Neuronal stem cell (in vitro differentiated cells): ENCODE measurements around the gene CLDN15.
"Not testable (repeated sequence)": the region's sequence is repeated elsewhere in the genome, so short reads cannot be mapped to it uniquely, and the experiment has no call there.

Source experiments
- DNase-seq: peaks from one replicate; pipeline ENCODE4 v3.0.0-alpha.2; 2013; ENCODE audit warnings: low spot score
- H2AFZ ChIP-seq: one replicate; pipeline ENCODE4 v1.6.1; 2013; ENCODE audit warnings: mild to moderate bottlenecking, low read length, inconsistent platforms
- H2AK5ac ChIP-seq: 2 replicates; pipeline ENCODE4 v1.6.1; 2013; ENCODE audit warnings: low read depth, mild to moderate bottlenecking, inconsistent platforms, low read length, moderate library complexity, mixed read lengths
- H2BK120ac ChIP-seq: 2 replicates; pipeline ENCODE4 v1.6.1; 2013; ENCODE audit warnings: low read depth, mild to moderate bottlenecking, inconsistent platforms, low read length, moderate library complexity, mixed read lengths
- H2BK12ac ChIP-seq: one replicate; pipeline ENCODE4 v1.6.1; 2013; ENCODE audit warnings: low read length, inconsistent platforms
- H2BK15ac ChIP-seq: 2 replicates; pipeline ENCODE4 v1.6.1; 2013; ENCODE audit warnings: mild to moderate bottlenecking, low read length, inconsistent platforms, mixed read lengths
- H2BK5ac ChIP-seq: one replicate; pipeline ENCODE4 v1.6.1; 2013; ENCODE audit warnings: inconsistent platforms, mild to moderate bottlenecking, low read length, moderate library complexity
- H3K14ac ChIP-seq: one replicate; pipeline ENCODE4 v1.6.1; 2013; ENCODE audit warnings: low read length, inconsistent platforms
- H3K18ac ChIP-seq: 2 replicates; pipeline ENCODE4 v1.6.1; 2013; ENCODE audit warnings: low read length, inconsistent platforms
- H3K23ac ChIP-seq: 2 replicates; pipeline ENCODE4 v1.6.1; 2013; ENCODE audit warnings: low read depth, mild to moderate bottlenecking, mixed read lengths, low read length, inconsistent platforms; ENCODE audit not compliant: poor library complexity
- H3K27ac ChIP-seq: replicated peaks from 3 replicates; pipeline ENCODE4 v1.5.1; 2013; ENCODE audit warnings: low read length, inconsistent platforms
- H3K27me3 ChIP-seq, 3 experiments: 2 replicates each; pipeline ENCODE4 v1.6.1; 2013; ENCODE audit warnings: low read length in 3 of 3, mild to moderate bottlenecking in 2 of 3, inconsistent platforms in 1 of 3, low read depth in 1 of 3, mixed read lengths in 1 of 3, moderate library complexity in 1 of 3; ENCODE audit not compliant: control insufficient read depth in 3 of 3, insufficient read depth in 3 of 3
- H3K36me3 ChIP-seq, 2 donors: replicated peaks in 1 of 2; 2 replicates each; pipeline ENCODE4 v1.6.1; 2013; ENCODE audit warnings: low read length in 2 of 2; ENCODE audit not compliant: control insufficient read depth in 2 of 2, insufficient read depth in 2 of 2
- H3K4ac ChIP-seq: 2 replicates; pipeline ENCODE4 v1.6.1; 2013; ENCODE audit warnings: inconsistent platforms, mild to moderate bottlenecking, low read length, moderate library complexity
- H3K4me1 ChIP-seq, 2 donors: 1 replicate in 1 of 2; 2 replicates in 1 of 2; pipeline ENCODE4 v1.6.1; 2013; ENCODE audit warnings: low read length in 2 of 2, low read depth in 1 of 2; ENCODE audit not compliant: control insufficient read depth in 2 of 2, insufficient read depth in 1 of 2
- H3K4me2 ChIP-seq: one replicate; pipeline ENCODE4 v1.6.1; 2013; ENCODE audit warnings: mild to moderate bottlenecking, low read length, inconsistent platforms; ENCODE audit not compliant: insufficient read depth, poor library complexity, severe bottlenecking
- H3K4me3 ChIP-seq, 2 donors: 2 replicates each; pipeline ENCODE4 v1.5.1; 2013; ENCODE audit warnings: low read length in 2 of 2, mild to moderate bottlenecking in 2 of 2, inconsistent platforms in 1 of 2, moderate library complexity in 1 of 2
- H3K79me1 ChIP-seq: one replicate; pipeline ENCODE4 v1.6.1; 2013; ENCODE audit warnings: low read depth, mild to moderate bottlenecking, inconsistent platforms, low read length, moderate library complexity
- H3K9ac ChIP-seq: one replicate; pipeline ENCODE4 v1.6.1; 2013; ENCODE audit warnings: mild to moderate bottlenecking, low read depth, low read length, inconsistent platforms; ENCODE audit not compliant: poor library complexity
- H3K9me3 ChIP-seq, 2 donors: replicated peaks in 1 of 2; 2 replicates each; pipeline versions ENCODE3 to v1.6.1; 2013; ENCODE audit warnings: low read length in 2 of 2, mild to moderate bottlenecking in 2 of 2, inconsistent platforms in 1 of 2, low read depth in 1 of 2, mixed read lengths in 1 of 2, moderate library complexity in 1 of 2; ENCODE audit not compliant: control insufficient read depth in 2 of 2, insufficient read depth in 1 of 2
- H4K8ac ChIP-seq: one replicate; pipeline ENCODE4 v1.6.1; 2013; ENCODE audit warnings: low read depth, mild to moderate bottlenecking, inconsistent platforms, low read length, moderate library complexity
- H4K91ac ChIP-seq: one replicate; pipeline ENCODE4 v1.6.1; 2013; ENCODE audit warnings: low read length, low read depth, mild to moderate bottlenecking, inconsistent platforms; ENCODE audit not compliant: poor library complexity
- WGBS, 2 donors: extraction: QIAGEN DNeasy Blood & Tissue Kit; methylation state at CpG; one replicate each; pipeline ENCODE4 v1.1.7; 2013; ENCODE audit warnings: missing lambda C conversion rate in 2 of 2, mixed read lengths in 1 of 2; ENCODE audit not compliant: insufficient read length in 2 of 2, insufficient replicate concordance in 1 of 2; ENCODE audit errors: extremely low coverage in 2 of 2; 5-methylcytosine and 5-hydroxymethylcytosine counted together

CLDN15 gene

DNA sequence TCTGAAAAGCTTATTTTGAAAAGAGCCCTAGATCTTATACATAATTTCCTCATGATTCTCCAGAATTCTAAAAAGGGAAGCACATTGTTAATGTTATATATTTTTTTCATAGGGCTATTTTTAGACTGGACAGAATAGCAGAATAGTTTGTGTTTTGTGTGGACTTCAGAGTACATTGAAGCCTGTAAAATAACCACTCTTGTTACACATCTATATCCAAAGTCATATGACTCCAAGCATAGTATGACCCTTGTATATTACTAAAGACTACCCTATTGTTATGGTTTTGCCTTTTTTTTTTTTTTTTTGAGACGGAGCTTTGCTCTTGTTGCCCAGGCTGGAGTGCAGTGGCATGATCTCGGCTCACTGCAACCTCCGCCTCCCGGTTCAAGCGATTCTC, 33.4 kb upstream of the CLDN15 start:
- Histone ChIP-seq H3K4me1 (peaks cover 7 to 8% of the 10 kb centered on the region in 2 donors), H3K4me3 (no peak overlapping the region)
- no CpG with 5 or more reads among the region's 5 CpGs for WGBS, 2 donors

DNA sequence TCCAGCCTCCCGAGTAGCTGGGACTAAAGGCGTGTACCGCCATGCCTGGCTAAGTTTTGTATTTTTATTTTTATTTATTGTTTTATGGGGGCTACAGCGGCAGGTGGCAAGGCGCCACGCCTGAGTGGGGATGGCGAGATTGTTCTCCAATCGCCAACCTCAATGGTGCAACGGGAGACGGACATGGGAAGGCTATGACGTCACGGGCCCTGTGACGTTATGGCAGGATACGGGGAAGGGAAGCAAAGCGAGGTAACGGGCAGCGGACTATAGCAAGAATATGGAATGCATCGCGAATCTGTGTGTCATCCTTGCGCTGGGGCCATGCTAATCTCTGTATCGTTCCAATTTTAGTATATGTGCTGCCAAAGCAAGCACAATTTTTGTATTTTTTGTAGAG, 32.1 kb upstream of the CLDN15 start:
- no peaks in the 10 kb centered on the region for H3K9me3 ChIP-seq
- no peak overlapping the region for H3K27ac ChIP-seq
- no peaks in the 10 kb centered on the region for H3K36me3 ChIP-seq
- no peak overlapping the region for H2BK120ac ChIP-seq
- H2BK12ac ChIP-seq, result no peak overlapping the region
- peak overlapping the region; percentile 6 for H3K23ac ChIP-seq
- H2AFZ ChIP-seq, result no peak overlapping the region
- WGBS, 2 donors, result no CpG with 5 or more reads among the region's 21 CpGs
- DNase-seq, result no peak
- H2BK15ac ChIP-seq, result no peak overlapping the region
- H3K14ac ChIP-seq, result no peak overlapping the region
- H4K8ac ChIP-seq, result no peak overlapping the region
- H3K4me2 ChIP-seq, result no peak overlapping the region
- no peak overlapping the region for H4K91ac ChIP-seq
- no peaks in the 10 kb centered on the region for H3K79me1 ChIP-seq
- no peaks in the 10 kb centered on the region for H3K27me3 ChIP-seq
- H3K4ac ChIP-seq, result no peak overlapping the region
- no peak overlapping the region for H3K18ac ChIP-seq
- H3K9ac ChIP-seq, result no peak overlapping the region
- no peak overlapping the region for H2AK5ac ChIP-seq
- H2BK5ac ChIP-seq, result no peak overlapping the region
- peaks cover 7 to 8% of the 10 kb centered on the region in 2 donors for H3K4me1 ChIP-seq
- H3K4me3 ChIP-seq, result peak overlapping the region in 1 of 2 donors; percentile 65

More for the DNA sequence above, 33.4 kb upstream of the CLDN15 start:
- no peak overlapping the region for H3K4ac ChIP-seq
- H3K9ac ChIP-seq, result no peak overlapping the region
- no peak overlapping the region for H2BK120ac ChIP-seq
- H3K18ac ChIP-seq, result no peak overlapping the region
- H4K8ac ChIP-seq, result no peak overlapping the region
- no peak overlapping the region for H3K23ac ChIP-seq
- no peak overlapping the region for H2AK5ac ChIP-seq
- no peak overlapping the region for H2BK12ac ChIP-seq
- no peak overlapping the region for H4K91ac ChIP-seq
- no peak overlapping the region for H3K27ac ChIP-seq
- DNase-seq, result no peak
- no peaks in the 10 kb centered on the region for H3K9me3 ChIP-seq
- H2BK5ac ChIP-seq, result no peak overlapping the region
- H3K27me3 ChIP-seq, result no peaks in the 10 kb centered on the region
- H3K36me3 ChIP-seq, result no peaks in the 10 kb centered on the region
- H3K79me1 ChIP-seq, result no peaks in the 10 kb centered on the region
- no peak overlapping the region for H2BK15ac ChIP-seq
- H3K14ac ChIP-seq, result no peak overlapping the region
- H3K4me2 ChIP-seq, result no peak overlapping the region
- no peak overlapping the region for H2AFZ ChIP-seq

DNA sequence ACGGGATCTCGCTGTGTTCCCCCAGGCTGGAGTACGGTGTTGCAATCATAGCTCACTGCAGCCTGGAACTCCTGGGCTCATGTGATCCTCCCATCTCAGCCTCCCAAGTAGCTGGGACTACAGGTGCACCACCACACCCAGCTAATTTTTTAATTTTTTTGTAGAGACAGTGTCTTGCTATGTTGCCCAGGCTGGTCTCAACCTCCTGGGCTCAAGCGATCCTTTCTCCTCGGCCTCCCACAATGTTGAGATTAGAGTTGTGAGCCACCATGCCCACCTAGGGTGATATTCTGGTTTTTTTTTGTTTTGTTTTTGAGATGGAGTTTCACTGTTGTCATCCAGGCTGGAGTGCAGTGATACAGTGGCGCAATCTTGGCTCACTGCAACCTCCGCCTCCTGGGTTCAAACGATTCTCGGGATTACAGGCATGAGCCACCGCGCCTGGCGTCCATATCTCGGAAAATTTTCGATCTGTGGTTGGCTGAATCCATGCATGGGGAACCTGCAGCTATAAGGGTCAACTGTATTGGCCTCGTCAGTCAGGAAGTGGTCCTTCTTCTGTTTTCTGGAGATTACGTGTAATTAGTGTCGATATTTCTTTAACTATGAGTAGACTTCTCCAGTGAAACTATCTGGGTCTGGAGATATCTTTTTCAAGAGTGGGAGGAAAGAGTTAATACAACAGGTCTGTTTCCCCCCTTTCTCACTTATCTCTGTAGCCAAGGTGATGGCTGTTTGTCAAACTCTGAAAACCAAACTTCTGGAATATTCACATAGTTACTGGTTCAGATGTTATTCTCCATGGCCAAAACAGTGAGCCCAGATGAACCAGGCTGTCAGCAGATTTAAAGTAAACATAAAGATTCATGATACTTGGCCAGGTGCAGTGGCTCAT, 28.3 kb upstream of the CLDN15 start:
- Histone ChIP-seq H3K27me3 (no peaks in the 10 kb centered on the region), H3K23ac (no peak overlapping the region), H3K9ac (no peak overlapping the region), H3K14ac (no peak overlapping the region), H2BK5ac (no peak overlapping the region), H2AK5ac (no peak overlapping the region), H3K4me2 (no peak overlapping the region), H3K4me3 (no peak overlapping the region), H3K9me3 (no peaks in the 10 kb centered on the region), H3K79me1 (no peaks in the 10 kb centered on the region), H4K8ac (no peak overlapping the region), H3K4ac (no peak overlapping the region), H2BK12ac (no peak overlapping the region), H3K27ac (no peak overlapping the region), H3K18ac (no peak overlapping the region), H3K4me1 (no peaks in the 10 kb centered on the region), H2AFZ (no peak overlapping the region), H2BK15ac (no peak overlapping the region), H4K91ac (no peak overlapping the region), H2BK120ac (no peak overlapping the region), H3K36me3 (no peaks in the 10 kb centered on the region)
- WGBS, 2 donors, result no CpG with 5 or more reads among the region's 17 CpGs
- DNase-seq, result no peak

DNA sequence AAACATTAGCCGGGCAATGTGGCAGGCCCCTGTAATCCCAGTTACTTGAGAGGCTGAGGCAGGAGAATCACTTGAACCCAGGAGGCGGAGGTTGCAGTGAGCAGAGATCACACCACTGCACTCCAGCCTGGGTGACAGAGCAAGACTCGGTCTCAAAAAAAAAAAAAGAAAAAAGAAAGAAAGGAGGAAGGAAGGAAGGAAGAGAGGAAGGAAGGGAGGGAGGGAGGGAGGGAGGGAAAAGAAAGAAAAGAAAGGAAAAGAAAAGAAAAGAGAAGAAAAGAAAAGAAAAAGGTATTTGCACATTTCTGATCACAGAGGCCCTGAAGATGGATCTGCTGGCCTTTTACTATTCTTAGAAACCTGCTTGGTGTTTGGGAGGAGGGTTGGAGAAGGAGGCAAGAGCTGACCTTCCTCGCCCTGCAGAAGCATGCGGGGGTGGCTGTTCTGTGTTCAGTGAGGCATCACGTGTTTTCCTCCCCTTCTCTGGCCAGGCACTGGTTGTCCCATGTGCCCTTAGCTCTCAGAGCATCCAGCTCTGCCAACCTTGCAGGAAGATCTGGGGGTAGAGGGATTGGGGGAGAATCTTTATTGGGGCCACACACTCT, 26.6 kb upstream of the CLDN15 start:
- not testable (repeated sequence) for H4K8ac ChIP-seq, H3K9me3 ChIP-seq, H2BK120ac ChIP-seq, H2BK12ac ChIP-seq, H3K23ac ChIP-seq, H3K27me3 ChIP-seq, H3K36me3 ChIP-seq, H2BK15ac ChIP-seq, H3K27ac ChIP-seq, H3K4me3 ChIP-seq, H4K91ac ChIP-seq, H3K14ac ChIP-seq, H3K4ac ChIP-seq, H3K9ac ChIP-seq, H3K4me2 ChIP-seq, DNase-seq, H3K4me1 ChIP-seq, H2BK5ac ChIP-seq, H3K79me1 ChIP-seq
- WGBS, 2 donors, result no CpG with 5 or more reads among the region's 6 CpGs
- Histone ChIP-seq H2AFZ (peak overlapping the region; percentile 8), H3K18ac (peak overlapping the region; percentile 35), H2AK5ac (peak overlapping the region; percentile 11)
